H9 (cell line): ENCODE results near the gene RNF149. TPM values are rescaled to one million over a fixed set of nuclear protein-coding genes. Genes with fewer than 3 reads are reported as not detected.

ENCODE experiments used
- DNase-seq: peaks from one replicate; pipeline ENCODE4 v3.0.0-alpha.2; 2017
- H2AFZ ChIP-seq: one replicate; pipeline ENCODE4 v1.6.1; 2013; ENCODE audit warnings: mild to moderate bottlenecking, low read length, control low read depth, moderate library complexity
- H2AK5ac ChIP-seq: 2 replicates; pipeline ENCODE4 v1.6.1; 2013; ENCODE audit warnings: low read length, control low read depth, mixed read lengths; ENCODE audit not compliant: insufficient read length
- H2BK120ac ChIP-seq: one replicate; pipeline ENCODE4 v1.6.1; 2013; ENCODE audit warnings: low read depth, mild to moderate bottlenecking, low read length, control low read depth, inconsistent platforms; ENCODE audit not compliant: poor library complexity, severe bottlenecking
- H2BK12ac ChIP-seq: 2 replicates; pipeline ENCODE4 v1.6.1; 2013; ENCODE audit warnings: low read length, control low read depth, mixed read lengths, low read depth; ENCODE audit not compliant: insufficient read length
- H2BK15ac ChIP-seq: 2 replicates; pipeline ENCODE4 v1.6.1; 2013; ENCODE audit warnings: low read depth, low read length, control low read depth
- H2BK20ac ChIP-seq: one replicate; pipeline ENCODE4 v1.6.1; 2013; ENCODE audit warnings: low read depth, mild to moderate bottlenecking, low read length, control low read depth, inconsistent platforms; ENCODE audit not compliant: poor library complexity, severe bottlenecking
- H2BK5ac ChIP-seq: 2 replicates; pipeline ENCODE4 v1.6.1; 2013; ENCODE audit warnings: low read length, control low read depth, mixed read lengths; ENCODE audit not compliant: insufficient read length
- H3K14ac ChIP-seq: 2 replicates; pipeline ENCODE4 v1.6.1; 2013; ENCODE audit warnings: low read length, control low read depth; ENCODE audit not compliant: insufficient read depth
- H3K18ac ChIP-seq: 2 replicates; pipeline ENCODE4 v1.6.1; 2013; ENCODE audit warnings: low read depth, mild to moderate bottlenecking, mixed read lengths, low read length, control low read depth; ENCODE audit not compliant: insufficient read length
- H3K23ac ChIP-seq: 2 replicates; pipeline ENCODE4 v1.6.1; 2013; ENCODE audit warnings: low read length, control low read depth, mixed read lengths, low read depth; ENCODE audit not compliant: insufficient read length
- H3K23me2 ChIP-seq: 2 replicates; pipeline ENCODE4 v1.6.1; 2013; ENCODE audit warnings: low read depth, mild to moderate bottlenecking, mixed read lengths, low read length, control low read depth; ENCODE audit not compliant: insufficient read length, poor library complexity, severe bottlenecking
- H3K27ac ChIP-seq: 2 replicates; pipeline ENCODE4 v1.5.1; 2013; ENCODE audit warnings: low read length, control low read depth, mixed read lengths, low read depth; ENCODE audit not compliant: insufficient read length
- H3K27me3 ChIP-seq: 2 replicates; pipeline ENCODE4 v1.6.1; 2013; ENCODE audit warnings: low read length, control low read depth, inconsistent platforms; ENCODE audit not compliant: insufficient read depth
- H3K4ac ChIP-seq: 2 replicates; pipeline ENCODE4 v1.6.1; 2013; ENCODE audit warnings: low read depth, mild to moderate bottlenecking, control low read depth, inconsistent platforms, low read length, moderate library complexity
- H3K4me1 ChIP-seq: 2 replicates; pipeline ENCODE4 v1.6.1; 2013; ENCODE audit warnings: low read length, control low read depth, inconsistent platforms; ENCODE audit not compliant: insufficient read depth
- H3K4me2 ChIP-seq: 2 replicates; pipeline ENCODE4 v1.6.1; 2013; ENCODE audit warnings: low read length, control low read depth, mixed read lengths; ENCODE audit not compliant: insufficient read length, insufficient read depth
- H3K56ac ChIP-seq: 2 replicates; pipeline ENCODE4 v1.6.1; 2013; ENCODE audit warnings: low read depth, mild to moderate bottlenecking, mixed read lengths, low read length, control low read depth; ENCODE audit not compliant: insufficient read length
- H3K79me1 ChIP-seq: 2 replicates; pipeline ENCODE4 v1.6.1; 2013; ENCODE audit warnings: low read depth, mild to moderate bottlenecking, moderate library complexity, low read length, control low read depth, inconsistent platforms; ENCODE audit not compliant: insufficient read depth, poor library complexity, severe bottlenecking
- H3K79me2 ChIP-seq: 2 replicates; pipeline ENCODE4 v1.6.1; 2013; ENCODE audit warnings: low read length, control low read depth, inconsistent platforms; ENCODE audit not compliant: insufficient read depth
- H3K9ac ChIP-seq: 2 replicates; pipeline ENCODE4 v1.6.1; 2013; ENCODE audit warnings: low read length, control low read depth, mixed read lengths; ENCODE audit not compliant: insufficient read length; ENCODE audit errors: extremely low read depth
- H3K9me3 ChIP-seq: one replicate; pipeline ENCODE4 v1.6.1; 2013; ENCODE audit warnings: low read depth, low read length, inconsistent platforms; ENCODE audit not compliant: control insufficient read depth
- H3T11ph ChIP-seq: one replicate; pipeline ENCODE4 v1.6.1; 2013; ENCODE audit warnings: mild to moderate bottlenecking, low read length, control low read depth, inconsistent platforms
- H4K20me1 ChIP-seq: one replicate; pipeline ENCODE4 v1.6.1; 2013; ENCODE audit not compliant: control insufficient read depth, insufficient read length, insufficient read depth
- H4K5ac ChIP-seq: 2 replicates; pipeline ENCODE4 v1.6.1; 2013; ENCODE audit warnings: low read depth, mild to moderate bottlenecking, mixed read lengths, low read length, control low read depth; ENCODE audit not compliant: insufficient read length
- H4K8ac ChIP-seq: replicated peaks from 2 replicates; pipeline ENCODE4 v1.6.1; 2013; ENCODE audit warnings: low read length, control low read depth, mixed read lengths, low read depth; ENCODE audit not compliant: insufficient read length
- H4K91ac ChIP-seq: 2 replicates; pipeline ENCODE4 v1.6.1; 2013; ENCODE audit warnings: low read depth, mild to moderate bottlenecking, moderate library complexity, mixed read lengths, low read length, control low read depth; ENCODE audit not compliant: insufficient read length
- H3K27ac Mint-ChIP-seq, 3 experiments: 2 replicates in 2 of 3; 3 replicates in 1 of 3; pipeline ENCODE4 v1.8.0; 2020 to 2021; ENCODE audit warnings: mixed read lengths in 3 of 3, mild to moderate bottlenecking in 1 of 3, moderate library complexity in 1 of 3
- H3K27me3 Mint-ChIP-seq: 2 replicates; pipeline ENCODE4 v1.8.0; 2021; ENCODE audit warnings: low read depth, mild to moderate bottlenecking, moderate library complexity, mixed read lengths
- H3K36me3 Mint-ChIP-seq, 3 experiments: 2 replicates in 2 of 3; 3 replicates in 1 of 3; pipeline ENCODE4 v1.8.0; 2020 to 2021; ENCODE audit warnings: low read depth in 3 of 3, mixed read lengths in 3 of 3; ENCODE audit not compliant: insufficient read depth in 1 of 3
- H3K4me1 Mint-ChIP-seq, 2 experiments: 2 replicates each; pipeline ENCODE4 v1.8.0; 2020; ENCODE audit warnings: mixed read lengths in 2 of 2
- H3K4me3 Mint-ChIP-seq, 2 experiments: 2 replicates in 1 of 2; 3 replicates in 1 of 2; pipeline ENCODE4 v1.8.0; 2020 to 2021; ENCODE audit warnings: mild to moderate bottlenecking in 2 of 2, mixed read lengths in 2 of 2, moderate library complexity in 1 of 2
- H3K9me3 Mint-ChIP-seq, 2 experiments: 2 replicates in 1 of 2; 3 replicates in 1 of 2; pipeline ENCODE4 v1.8.0; 2020; ENCODE audit warnings: mild to moderate bottlenecking in 2 of 2, mixed read lengths in 2 of 2, moderate library complexity in 1 of 2
- WGBS: extraction: QIAGEN DNeasy Blood & Tissue Kit; methylation state at CpG from one replicate; pipeline ENCODE4 v1.1.7; 2013; ENCODE audit warnings: missing lambda C conversion rate, low lambda C conversion rate, mixed read lengths; ENCODE audit not compliant: insufficient read length; ENCODE audit errors: extremely low coverage; 5-methylcytosine and 5-hydroxymethylcytosine counted together
- total RNA-seq: library from RNA; stranded (reverse); gene quantifications from 2 replicates; pipeline ENCODE4 v1.2.1, GENCODE V29; 2021
- TF ChIP-seq, protein P1 (sequence below): fragments of 200-600 bp; sonication (generic); conservative IDR thresholded peaks from 3 replicates; pipeline ENCODE4 v1.8.0; 2021; ENCODE audit warnings: antibody characterized with exemption, mild to moderate bottlenecking

RNF149 gene
- total RNA-seq, 1 experiment from 2014 or later, result 18.0 TPM

GRCh38 chr2:101278925-101279324 is 29.6 kb downstream of the RNF149 start:
- Histone ChIP-seq H3K23me2 (no peaks in the 10 kb centered on the region), H2AFZ (no peak overlapping the region), H3K27me3 (no peaks in the 10 kb centered on the region), H2BK120ac (no peak overlapping the region), H3T11ph (no peak overlapping the region), H3K23ac (no peak overlapping the region), H3K4ac (no peak overlapping the region), H3K9ac (no peak overlapping the region), H2AK5ac (no peak overlapping the region), H2BK15ac (no peak overlapping the region), H3K4me1 (no peaks in the 10 kb centered on the region), H3K79me2 (no peaks in the 10 kb centered on the region), H3K27ac (no peak overlapping the region), H3K4me2 (no peak overlapping the region), H4K20me1 (no peaks in the 10 kb centered on the region), H4K5ac (no peak overlapping the region), H3K79me1 (no peaks in the 10 kb centered on the region), H4K91ac (no peak overlapping the region), H3K14ac (no peak overlapping the region), H4K8ac (no peak overlapping the region), H2BK20ac (no peak overlapping the region), H2BK5ac (no peak overlapping the region), H3K9me3 (no peaks in the 10 kb centered on the region), H2BK12ac (no peak overlapping the region), H3K18ac (no peak overlapping the region), H3K56ac (no peak overlapping the region)
- H3K27me3 Mint-ChIP-seq, result no peaks in the 10 kb centered on the region
- no peaks in the 10 kb centered on the region for H3K4me1 Mint-ChIP-seq
- H3K27ac Mint-ChIP-seq, result no peak overlapping the region
- TF ChIP-seq, protein P1, sequence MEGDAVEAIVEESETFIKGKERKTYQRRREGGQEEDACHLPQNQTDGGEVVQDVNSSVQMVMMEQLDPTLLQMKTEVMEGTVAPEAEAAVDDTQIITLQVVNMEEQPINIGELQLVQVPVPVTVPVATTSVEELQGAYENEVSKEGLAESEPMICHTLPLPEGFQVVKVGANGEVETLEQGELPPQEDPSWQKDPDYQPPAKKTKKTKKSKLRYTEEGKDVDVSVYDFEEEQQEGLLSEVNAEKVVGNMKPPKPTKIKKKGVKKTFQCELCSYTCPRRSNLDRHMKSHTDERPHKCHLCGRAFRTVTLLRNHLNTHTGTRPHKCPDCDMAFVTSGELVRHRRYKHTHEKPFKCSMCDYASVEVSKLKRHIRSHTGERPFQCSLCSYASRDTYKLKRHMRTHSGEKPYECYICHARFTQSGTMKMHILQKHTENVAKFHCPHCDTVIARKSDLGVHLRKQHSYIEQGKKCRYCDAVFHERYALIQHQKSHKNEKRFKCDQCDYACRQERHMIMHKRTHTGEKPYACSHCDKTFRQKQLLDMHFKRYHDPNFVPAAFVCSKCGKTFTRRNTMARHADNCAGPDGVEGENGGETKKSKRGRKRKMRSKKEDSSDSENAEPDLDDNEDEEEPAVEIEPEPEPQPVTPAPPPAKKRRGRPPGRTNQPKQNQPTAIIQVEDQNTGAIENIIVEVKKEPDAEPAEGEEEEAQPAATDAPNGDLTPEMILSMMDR, result no peak
- no peak for DNase-seq
- H3K4me3 Mint-ChIP-seq, result no peak overlapping the region
- no peaks in the 10 kb centered on the region for H3K9me3 Mint-ChIP-seq
- H3K36me3 Mint-ChIP-seq, result peaks cover 18 to 70% (median 61%) of the 10 kb centered on the region in 3 experiments; a peak in 6 of 7 replicates
- no CpG with 5 or more reads among the region's 3 CpGs for WGBS
